KMS-11 (cell line): ENCODE measurements around the gene SART3.

ENCODE experiments used
- H2AFZ ChIP-seq: fragments of 200-600 bp; sonication (generic); 2 replicates; pipeline ENCODE4 v1.6.1; 2016; ENCODE audit warnings: antibody characterized with exemption, mixed run types, low read depth
- H3K27ac ChIP-seq: fragments of 200-600 bp; sonication (generic); 2 replicates; pipeline ENCODE4 v1.6.1; 2016; ENCODE audit warnings: mild to moderate bottlenecking, mixed run types
- H3K27me3 ChIP-seq: fragments of 200-600 bp; sonication (generic); 2 replicates; pipeline ENCODE4 v1.6.1; 2017; ENCODE audit warnings: mild to moderate bottlenecking, low read depth, mixed run types, moderate library complexity; ENCODE audit not compliant: insufficient read depth
- H3K36me3 ChIP-seq: fragments of 200-600 bp; sonication (generic); 2 replicates; pipeline ENCODE4 v1.6.1; 2017; ENCODE audit warnings: mild to moderate bottlenecking, mixed run types; ENCODE audit not compliant: insufficient read depth
- H3K4me1 ChIP-seq: fragments of 200-600 bp; sonication (generic); 2 replicates; pipeline ENCODE4 v1.6.1; 2016; ENCODE audit warnings: mild to moderate bottlenecking, low read depth, mixed run types; ENCODE audit not compliant: poor library complexity, severe bottlenecking
- H3K4me2 ChIP-seq: fragments of 200-600 bp; sonication (generic); 2 replicates; pipeline ENCODE4 v1.7.0; 2016; ENCODE audit warnings: mild to moderate bottlenecking, mixed run types
- H3K4me3 ChIP-seq: fragments of 200-600 bp; sonication (generic); IDR thresholded peaks from 2 replicates; pipeline ENCODE4 v1.6.1; 2017; ENCODE audit warnings: low read depth, low read length, mixed read lengths; ENCODE audit not compliant: insufficient read depth
- H3K79me2 ChIP-seq: fragments of 200-600 bp; sonication (generic); 2 replicates; pipeline ENCODE4 v1.6.1; 2016; ENCODE audit warnings: low read depth, mixed run types; ENCODE audit not compliant: insufficient read depth
- H3K9ac ChIP-seq: fragments of 200-600 bp; sonication (generic); 2 replicates; pipeline ENCODE4 v1.6.1; 2016; ENCODE audit warnings: mild to moderate bottlenecking, mixed run types
- H4K20me1 ChIP-seq: fragments of 200-600 bp; sonication (generic); 2 replicates; pipeline ENCODE4 v1.6.1; 2016; ENCODE audit warnings: mild to moderate bottlenecking, mixed run types; ENCODE audit not compliant: insufficient read depth
- CTCF ChIP-seq: fragments of 200-600 bp; sonication (generic); conservative IDR thresholded peaks from 2 replicates; pipeline ENCODE4 v1.6.1; 2017; ENCODE audit warnings: low read depth, mild to moderate bottlenecking, antibody characterized with exemption, low read length, moderate library complexity, mixed read lengths

SART3 gene

DNA sequence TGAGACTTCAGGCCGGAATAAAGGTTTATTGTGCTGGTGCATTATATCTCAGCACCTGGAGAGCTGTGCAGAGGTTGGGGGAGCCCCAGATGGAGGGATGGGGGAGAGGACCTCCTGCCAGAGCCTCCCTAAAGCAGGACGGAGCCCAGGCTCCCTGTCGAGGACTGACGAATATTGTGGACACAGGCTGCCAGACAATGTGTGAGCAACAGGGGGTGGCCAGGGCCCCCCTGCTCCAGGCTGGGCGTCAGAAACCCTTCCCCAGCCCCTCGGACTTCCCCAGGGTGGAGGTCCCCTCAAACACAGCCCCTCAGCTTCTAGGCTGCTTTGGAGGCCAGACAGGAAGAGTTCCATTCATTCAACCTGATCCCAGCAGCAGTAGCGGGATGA lies 28.9 kb upstream of the SART3 start:
- peaks cover 14% of the 10 kb centered on the region for H3K4me1 ChIP-seq
- no peak overlapping the region for H3K4me3 ChIP-seq
- H3K79me2 ChIP-seq = no peaks in the 10 kb centered on the region
- no peak overlapping the region for H3K27ac ChIP-seq
- no peaks in the 10 kb centered on the region for H3K36me3 ChIP-seq
- H2AFZ ChIP-seq = no peak overlapping the region
- no peak overlapping the region for H3K9ac ChIP-seq
- H3K4me2 ChIP-seq = no peak overlapping the region
- no peaks in the 10 kb centered on the region for H4K20me1 ChIP-seq
- H3K27me3 ChIP-seq = no peaks in the 10 kb centered on the region
- TF ChIP-seq CTCF = no peak

GRCh38 chr12:108589028-108589839 lies 28.3 kb upstream of the SART3 start:
- no peaks in the 10 kb centered on the region for H4K20me1 ChIP-seq
- no peak overlapping the region for H3K9ac ChIP-seq

GRCh38 chr12:108587826-108588225 lies 26.9 kb upstream of the SART3 start:
- TF ChIP-seq CTCF = no peak
- Histone ChIP-seq H2AFZ (no peak overlapping the region), H3K9ac (no peak overlapping the region)

More at GRCh38 chr12:108589028-108589839, 28.3 kb upstream of the SART3 start:
- Histone ChIP-seq H3K4me2 (no peak overlapping the region), H3K27ac (no peak overlapping the region), H3K27me3 (no peaks in the 10 kb centered on the region), H3K79me2 (no peaks in the 10 kb centered on the region), H3K4me3 (no peak overlapping the region), H3K4me1 (peaks cover 14% of the 10 kb centered on the region), H2AFZ (no peak overlapping the region), H3K36me3 (no peaks in the 10 kb centered on the region)
- TF ChIP-seq CTCF = no peak

DNA sequence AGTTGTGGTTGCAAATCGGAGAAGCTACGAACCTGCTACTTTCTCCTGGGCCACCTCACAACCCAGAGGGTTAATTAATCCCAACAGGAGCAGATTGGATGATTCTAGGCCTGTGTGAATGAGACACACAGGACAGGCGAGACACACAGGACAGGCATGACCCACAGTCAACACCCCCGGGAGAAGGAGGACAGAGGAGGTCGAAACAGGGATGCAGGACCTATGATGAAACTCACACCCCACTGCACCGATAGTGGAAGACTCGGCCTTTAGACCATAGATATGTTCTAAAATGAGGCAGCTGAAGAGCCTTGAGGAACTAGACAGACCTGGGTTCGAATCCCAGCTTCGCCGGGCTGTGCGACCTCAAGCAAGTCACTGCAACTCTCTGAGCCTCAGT lies 25.3 kb upstream of the SART3 start:
- no peak overlapping the region for H3K27ac ChIP-seq
- peaks cover 18% of the 10 kb centered on the region for H3K4me1 ChIP-seq
- H3K79me2 ChIP-seq = no peaks in the 10 kb centered on the region
- H3K27me3 ChIP-seq = no peaks in the 10 kb centered on the region
- H3K36me3 ChIP-seq = no peaks in the 10 kb centered on the region
- no peak overlapping the region for H3K4me3 ChIP-seq
- TF ChIP-seq CTCF = no peak
- H2AFZ ChIP-seq = no peak overlapping the region
- H3K4me2 ChIP-seq = no peak overlapping the region
- H4K20me1 ChIP-seq = no peaks in the 10 kb centered on the region
- no peak overlapping the region for H3K9ac ChIP-seq

More at GRCh38 chr12:108587826-108588225, 26.9 kb upstream of the SART3 start:
- no peaks in the 10 kb centered on the region for H3K36me3 ChIP-seq
- H3K27ac ChIP-seq = no peak overlapping the region
- no peak overlapping the region for H3K4me2 ChIP-seq
- peaks cover 18% of the 10 kb centered on the region for H3K4me1 ChIP-seq
- H3K4me3 ChIP-seq = no peak overlapping the region
- H3K79me2 ChIP-seq = no peaks in the 10 kb centered on the region
- no peaks in the 10 kb centered on the region for H4K20me1 ChIP-seq
- no peaks in the 10 kb centered on the region for H3K27me3 ChIP-seq
